ENCODE measurements around the gene RBBP7.

RBBP7 gene

GRCh38 chrX:16827225-16827624 is 42.9 kb downstream of the RBBP7 start:
- no peak for DNase-seq (ENCODE audit: extremely low read depth in 1 of 2, low read depth in 1 of 2)

GRCh38 chrX:16826207-16826606 is 44.0 kb downstream of the RBBP7 start:
- DNase-seq (ENCODE audit: extremely low read depth in 1 of 2, low read depth in 1 of 2), result no peak

DNA sequence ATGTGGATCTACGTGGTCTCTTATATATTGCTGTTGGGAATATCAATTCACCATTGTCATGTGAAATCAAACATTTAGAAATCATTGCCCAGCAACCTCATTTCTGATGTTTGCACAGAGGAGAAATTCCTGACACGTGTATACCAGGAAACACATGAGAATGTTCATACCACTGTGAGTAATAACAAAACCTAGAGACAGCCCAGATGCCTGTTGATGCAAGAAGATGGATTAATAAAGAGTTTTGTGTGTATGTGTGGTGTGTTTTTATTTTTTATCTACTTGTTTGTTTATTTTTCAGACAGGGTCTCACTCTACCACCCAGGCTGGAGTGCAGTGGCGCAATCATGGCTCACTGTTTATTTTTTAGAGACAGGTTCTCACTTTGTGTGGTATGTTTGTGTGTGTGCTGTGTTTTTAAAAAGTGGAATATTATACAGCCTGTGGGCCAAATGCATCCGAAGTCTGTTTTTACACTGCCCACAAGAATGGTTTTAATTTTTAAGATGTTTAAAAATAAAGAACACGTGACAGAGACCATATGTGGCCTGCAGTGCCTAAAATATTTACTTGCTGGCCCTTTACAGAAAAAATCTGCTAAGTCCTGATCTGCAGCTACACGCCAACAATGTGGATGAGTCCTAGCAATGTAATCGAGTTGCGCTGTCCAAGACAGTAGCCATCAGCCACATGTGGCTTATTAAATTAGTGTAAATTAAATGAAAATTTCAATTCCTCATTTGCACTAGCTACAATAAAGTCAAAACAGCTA is 44.7 kb downstream of the RBBP7 start:
- DNase-seq (ENCODE audit: extremely low read depth in 1 of 2, low read depth in 1 of 2), result no peak

DNA sequence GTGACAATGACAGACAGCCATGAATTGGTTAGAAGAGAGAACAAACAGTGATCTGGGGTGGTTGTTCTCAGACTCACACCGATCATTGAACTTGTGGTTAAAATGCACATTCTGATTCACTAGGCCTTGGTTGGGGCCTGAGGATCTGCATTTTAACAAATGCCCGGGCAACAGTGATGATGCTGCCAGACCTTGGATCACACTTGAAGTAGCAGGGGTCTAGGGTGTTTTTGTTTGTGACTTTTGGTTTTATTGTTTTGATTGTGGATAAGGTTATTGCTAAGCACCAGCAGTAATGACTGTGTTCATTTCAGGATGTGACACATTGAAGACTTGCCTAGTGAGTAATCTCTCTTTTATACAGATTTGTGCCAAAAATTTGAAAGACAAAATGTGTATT is 47.4 kb downstream of the RBBP7 start:
- no peak for DNase-seq (ENCODE audit: extremely low read depth in 1 of 2, low read depth in 1 of 2)

DNA sequence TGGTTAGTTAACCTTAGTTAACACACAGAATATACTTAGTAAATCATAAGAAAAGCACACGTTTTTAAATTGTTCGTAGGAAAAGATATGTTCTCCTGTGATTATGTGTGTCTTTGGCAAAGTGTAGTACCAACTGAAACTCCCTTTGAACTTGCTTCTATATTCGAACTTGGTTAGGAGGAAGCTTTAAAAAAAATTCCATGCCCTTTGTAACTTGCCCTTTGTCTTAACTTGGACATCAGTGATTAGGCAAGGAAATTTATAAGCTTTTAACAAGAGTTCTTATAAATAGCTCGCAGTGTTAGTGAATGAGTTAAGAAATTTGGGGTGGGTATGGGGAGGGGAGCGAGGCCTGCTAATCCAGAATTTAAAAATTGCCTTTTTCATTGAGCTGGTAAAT is 50.5 kb downstream of the RBBP7 start:
- no peak for DNase-seq (ENCODE audit: extremely low read depth in 1 of 2, low read depth in 1 of 2)

DNA sequence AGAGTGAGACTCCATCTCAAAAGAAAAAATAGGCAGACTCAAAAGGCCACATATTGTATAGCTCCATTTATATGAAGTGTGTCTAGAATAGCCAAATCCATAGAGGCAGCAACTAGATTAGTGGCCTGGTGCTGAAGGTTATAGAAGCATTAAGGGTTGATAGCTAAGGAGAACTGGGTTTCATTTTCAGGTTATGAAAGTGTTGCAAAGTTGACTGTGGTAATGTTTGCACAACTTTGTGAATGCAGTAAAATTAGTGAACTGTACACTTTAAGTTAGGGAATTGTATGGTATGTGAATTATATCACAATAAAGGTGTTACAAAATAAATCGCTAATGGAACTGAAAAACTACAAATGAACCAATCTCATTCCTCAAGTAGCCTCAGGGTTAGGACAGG is 55.6 kb downstream of the RBBP7 start:
- no peak for DNase-seq (ENCODE audit: extremely low read depth in 1 of 2, low read depth in 1 of 2)

DNA sequence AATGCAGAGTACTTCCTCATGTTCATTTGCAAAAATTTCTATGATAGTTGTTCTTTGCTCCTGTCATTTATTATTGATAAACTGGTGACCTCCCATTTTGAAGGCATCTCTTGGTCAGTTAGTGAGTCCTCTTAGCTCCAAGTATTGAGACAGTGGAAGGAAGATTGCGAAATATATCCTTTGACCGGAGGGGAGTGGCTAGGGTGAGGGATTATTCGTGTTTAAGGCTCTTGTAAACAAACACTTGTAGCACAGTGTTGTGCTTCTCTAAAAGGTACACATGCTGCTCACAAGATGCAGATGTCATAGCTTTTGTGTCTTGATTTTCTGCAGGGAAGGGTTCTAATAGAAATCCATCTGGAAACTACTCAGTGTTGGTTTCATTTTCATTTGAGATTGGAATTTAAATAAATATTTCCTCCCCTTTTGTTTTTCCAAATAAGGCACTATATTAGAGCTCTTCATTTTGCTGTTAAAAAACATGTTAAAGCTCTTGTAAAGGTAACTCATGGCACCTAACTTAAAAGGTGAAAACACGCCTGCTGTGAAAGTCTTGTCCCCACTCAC is 62.1 kb downstream of the RBBP7 start:
- no peak for DNase-seq (ENCODE audit: extremely low read depth in 1 of 2, low read depth in 1 of 2)

DNA sequence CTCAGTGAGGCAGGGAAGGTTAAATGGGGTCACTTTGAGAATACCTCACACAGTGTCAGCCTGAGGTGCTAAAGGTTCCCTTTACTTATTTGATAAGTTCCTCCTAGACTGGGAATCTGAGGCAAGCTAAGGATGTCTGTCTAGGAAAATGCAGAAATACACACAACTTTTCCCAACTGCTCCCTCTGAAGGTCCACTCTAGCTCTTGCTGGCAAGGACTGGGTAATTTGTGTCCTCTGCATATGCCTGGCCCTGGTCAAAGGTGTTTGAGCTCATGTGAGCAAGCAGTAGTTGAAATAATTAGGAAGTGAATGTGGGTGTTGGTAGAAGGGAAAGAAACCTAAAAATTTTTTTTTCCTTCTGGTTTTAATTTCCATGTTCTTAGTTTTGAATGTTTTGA is 62.6 kb downstream of the RBBP7 start:
- DNase-seq (ENCODE audit: extremely low read depth in 1 of 2, low read depth in 1 of 2), result no peak

DNA sequence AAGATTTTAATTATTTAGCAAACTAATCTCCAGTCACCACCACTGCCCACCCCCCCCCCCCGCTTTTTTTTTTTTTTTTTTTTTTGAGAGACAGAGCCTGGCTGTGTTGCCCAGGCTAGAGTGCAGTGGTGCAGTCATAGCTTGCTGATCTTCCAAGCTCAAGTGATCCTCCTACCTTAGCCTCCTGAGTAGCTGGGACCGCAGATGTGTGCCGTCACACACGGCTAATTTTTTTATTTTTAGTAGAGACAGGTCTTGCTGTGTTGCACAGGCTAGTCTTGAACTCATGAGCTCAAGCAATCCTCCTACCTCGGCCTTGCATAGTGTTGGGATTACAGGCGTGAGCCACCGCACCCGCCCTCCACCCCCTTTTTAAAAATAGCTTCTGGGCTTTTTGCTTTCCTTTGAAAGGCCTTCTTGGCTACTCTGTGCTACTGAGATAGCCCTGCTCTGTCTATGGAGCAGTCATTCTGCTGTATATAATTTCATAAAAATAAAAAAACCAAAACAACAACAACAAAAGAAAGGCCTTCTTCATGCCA is 65.2 kb downstream of the RBBP7 start:
- no peak for DNase-seq (ENCODE audit: extremely low read depth in 1 of 2, low read depth in 1 of 2)

GRCh38 chrX:16797841-16798240 is 72.3 kb downstream of the RBBP7 start:
- no peak for DNase-seq (ENCODE audit: extremely low read depth in 1 of 2, low read depth in 1 of 2)

DNA sequence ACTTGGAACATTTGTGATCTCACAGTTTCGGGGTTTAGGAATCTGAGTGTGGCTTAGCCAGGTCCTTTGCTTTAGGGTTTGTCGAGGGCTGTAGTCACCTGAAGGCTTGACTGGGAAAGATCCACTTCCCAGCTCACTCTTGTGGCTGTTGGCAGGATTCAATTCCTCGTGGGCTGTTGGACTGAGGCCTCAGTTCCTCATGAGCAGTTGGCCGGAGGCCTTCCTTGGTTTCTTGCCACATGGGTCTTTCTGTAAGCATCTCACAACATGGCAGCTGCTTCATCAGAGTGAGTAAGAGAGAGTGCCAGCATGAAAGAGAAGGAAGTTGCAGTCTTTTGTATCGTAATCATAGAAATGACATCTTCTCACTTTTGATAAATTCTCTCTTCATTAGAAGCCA is 72.8 kb downstream of the RBBP7 start:
- DNase-seq (ENCODE audit: extremely low read depth in 1 of 2, low read depth in 1 of 2), result no peak

GRCh38 chrX:16796298-16796697 is 73.9 kb downstream of the RBBP7 start:
- no peak for DNase-seq (ENCODE audit: extremely low read depth in 1 of 2, low read depth in 1 of 2)

Measured in activated CD8-positive, alpha-beta memory T cell treated with anti-CD3 and anti-CD28 coated beads for 1 hour (primary cell).